T-helper 17 cell (primary cell): ENCODE results near the gene FTL. TPM values are rescaled to one million over a fixed set of nuclear protein-coding genes. Genes with fewer than 3 reads are reported as not detected.
A peak's percentile ranks its signal among the peaks of the same experiment; 100 is the strongest.

ENCODE experiments used
- ATAC-seq: fragments of 150-1000 bp; cut with Tn5 transposase; 2 replicates; pipeline ENCODE4 v1.10.0; 2021; ENCODE audit warnings: mild to moderate bottlenecking, moderate library complexity
- DNase-seq, 3 donors: peaks; one replicate each; pipeline versions ENCODE4 v3.0.0 to v3.0.0-alpha.2; 2020 to 2021
- H3K9me3 ChIP-seq: one replicate; pipeline ENCODE4 v1.7.0; 2013; ENCODE audit warnings: low read length, mild to moderate bottlenecking; ENCODE audit not compliant: control insufficient read depth, poor library complexity, severe bottlenecking
- H3K27ac Mint-ChIP-seq: one replicate; pipeline ENCODE4 v1.8.0; 2022; ENCODE audit warnings: mild to moderate bottlenecking, moderate library complexity, mixed read lengths
- H3K27me3 Mint-ChIP-seq: one replicate; pipeline ENCODE4 v1.8.0; 2022; ENCODE audit warnings: mixed read lengths
- H3K36me3 Mint-ChIP-seq: one replicate; pipeline ENCODE4 v1.8.0; 2022; ENCODE audit warnings: low read depth, mixed read lengths
- H3K4me1 Mint-ChIP-seq: one replicate; pipeline ENCODE4 v1.8.0; 2022; ENCODE audit warnings: mild to moderate bottlenecking, mixed read lengths
- H3K4me3 Mint-ChIP-seq: one replicate; pipeline ENCODE4 v1.8.0; 2022; ENCODE audit warnings: mild to moderate bottlenecking, moderate library complexity, mixed read lengths
- total RNA-seq, 4 donors: library from RNA in 2 of 4; stranded (reverse) in 2 of 4; gene quantifications; one replicate each; pipeline ENCODE4 v1.2.3 and lab custom pipeline; 2022 to 2026

The FTL gene
- total RNA-seq, 2 donors from 2014 or later, result 612 to 898 TPM

DNA sequence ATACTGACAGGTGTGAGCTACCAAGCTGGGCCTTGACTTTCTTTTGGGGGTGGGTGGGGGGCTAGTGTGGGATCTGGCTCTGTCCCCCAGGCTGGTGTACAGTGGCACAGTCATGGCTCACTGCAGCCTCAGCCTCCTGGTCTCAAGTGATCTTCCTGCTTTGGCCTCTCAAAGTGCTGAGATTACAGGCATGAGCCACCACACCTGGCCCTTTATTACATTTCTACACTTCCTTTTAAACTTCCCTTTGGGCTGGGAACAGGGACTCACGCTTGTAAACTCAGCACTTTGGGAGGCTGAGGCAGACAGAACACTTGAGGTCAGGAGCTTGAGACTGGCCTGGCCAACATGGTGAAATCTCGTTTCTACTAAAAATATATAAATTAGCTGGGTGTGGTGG lies 12.0 kb downstream of the FTL start:
- H3K36me3 Mint-ChIP-seq, result peaks cover 3% of the 10 kb centered on the region
- no peak for ATAC-seq
- H3K4me1 Mint-ChIP-seq, result peaks cover 2% of the 10 kb centered on the region
- no peaks in the 10 kb centered on the region for H3K9me3 ChIP-seq
- no peak for DNase-seq
- no peak overlapping the region for H3K27ac Mint-ChIP-seq
- no peaks in the 10 kb centered on the region for H3K27me3 Mint-ChIP-seq
- no peak overlapping the region for H3K4me3 Mint-ChIP-seq

DNA sequence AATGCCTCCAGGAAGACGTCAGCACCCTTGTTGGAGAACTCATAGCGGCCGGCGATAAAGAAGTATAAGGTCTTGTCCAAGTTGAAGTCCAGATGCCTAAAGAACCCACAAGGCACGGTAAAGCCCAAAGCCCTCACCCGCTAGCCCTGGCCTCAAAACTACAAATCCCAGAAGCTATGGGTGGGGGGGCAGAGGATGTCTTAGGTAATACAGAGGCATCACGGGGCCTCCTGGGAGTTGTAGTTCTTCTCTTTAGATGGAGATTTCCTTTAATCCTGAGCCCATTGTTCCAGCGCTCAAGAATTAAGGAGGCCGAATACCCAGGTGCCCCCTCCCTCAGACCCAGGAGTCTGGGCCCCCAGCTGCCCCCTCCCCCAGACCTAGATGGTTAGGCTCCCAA lies 17.2 kb downstream of the FTL start:
- Mint-ChIP-seq H3K27ac (no peak overlapping the region), H3K4me3 (no peak overlapping the region), H3K27me3 (no peaks in the 10 kb centered on the region), H3K4me1 (peaks cover 2% of the 10 kb centered on the region), H3K36me3 (peaks cover 4% of the 10 kb centered on the region)
- ATAC-seq (no peak), DNase-seq (no peak)
- H3K9me3 ChIP-seq, result no peaks in the 10 kb centered on the region

DNA sequence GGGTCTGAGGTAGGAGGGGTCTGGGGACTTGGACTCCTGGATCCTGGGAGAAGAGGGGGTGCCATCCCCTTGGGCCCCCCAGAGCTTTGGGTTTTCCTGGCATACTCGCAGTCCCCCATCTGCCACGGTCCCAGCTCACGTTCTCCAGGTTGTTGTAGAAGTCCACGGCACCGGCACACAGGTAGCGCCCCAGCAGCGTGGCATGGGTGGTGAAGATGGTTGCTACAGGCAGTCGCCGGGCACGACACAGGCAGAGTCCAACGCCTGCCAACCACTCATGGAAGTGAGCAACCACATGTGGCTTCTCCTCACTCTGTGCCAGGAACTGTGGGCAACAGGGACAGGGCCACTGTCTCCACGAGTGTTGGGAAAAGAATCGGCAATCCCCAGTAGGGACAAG lies 20.6 kb downstream of the FTL start:
- H3K4me1 Mint-ChIP-seq, result peaks cover 14% of the 10 kb centered on the region
- H3K27ac Mint-ChIP-seq, result no peak overlapping the region
- H3K4me3 Mint-ChIP-seq, result no peak overlapping the region
- H3K36me3 Mint-ChIP-seq, result peaks cover 6% of the 10 kb centered on the region
- H3K9me3 ChIP-seq, result no peaks in the 10 kb centered on the region
- H3K27me3 Mint-ChIP-seq, result no peaks in the 10 kb centered on the region
- DNase-seq, result no peak
- no peak for ATAC-seq

DNA sequence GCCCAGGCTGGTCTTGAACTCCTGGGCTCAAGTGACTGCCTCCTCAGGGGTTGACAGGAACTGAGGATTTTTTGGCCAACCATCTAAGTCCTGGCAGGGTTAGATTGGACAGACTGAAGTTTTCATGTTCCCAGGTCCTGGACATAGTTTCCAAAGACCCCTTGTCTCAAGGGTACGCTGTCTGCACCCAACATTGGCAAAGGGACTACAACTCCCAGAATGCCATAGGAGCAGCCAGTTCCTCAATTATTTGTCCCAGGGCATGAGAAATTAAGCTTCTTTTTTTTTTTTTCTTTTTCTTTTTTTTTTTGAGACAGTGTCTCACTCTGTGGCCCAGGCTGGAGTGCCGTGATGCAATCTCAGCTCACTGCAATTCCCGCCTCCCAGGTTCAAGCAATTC lies 21.1 kb downstream of the FTL start:
- H3K9me3 ChIP-seq, result no peaks in the 10 kb centered on the region
- ATAC-seq (no peak), DNase-seq (no peak)
- Mint-ChIP-seq H3K27me3 (no peaks in the 10 kb centered on the region), H3K4me1 (peaks cover 19% of the 10 kb centered on the region), H3K4me3 (no peak overlapping the region), H3K36me3 (peaks cover 6% of the 10 kb centered on the region), H3K27ac (no peak overlapping the region)

DNA sequence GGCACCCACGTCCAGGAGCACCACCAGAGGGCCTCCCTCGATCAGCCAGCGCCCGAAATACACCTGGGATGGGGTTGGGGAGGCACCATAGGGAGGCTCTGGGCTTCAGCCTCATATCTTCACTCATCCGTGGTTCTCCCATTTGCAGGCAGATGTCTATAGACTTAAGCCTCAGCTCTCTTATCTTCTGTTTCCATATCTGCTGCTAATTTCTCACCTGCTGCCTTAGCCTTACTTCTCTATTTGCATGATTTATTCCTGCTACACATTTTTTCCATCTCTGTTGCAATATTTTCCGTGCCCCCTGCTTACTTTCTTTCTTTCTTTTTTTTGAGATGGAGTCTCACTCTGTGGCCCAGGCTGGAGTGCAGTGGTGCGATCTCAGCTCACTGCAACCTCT lies 22.2 kb downstream of the FTL start:
- no peaks in the 10 kb centered on the region for H3K9me3 ChIP-seq
- Mint-ChIP-seq H3K27ac (no peak overlapping the region), H3K36me3 (peaks cover 4% of the 10 kb centered on the region), H3K4me1 (peaks cover 24% of the 10 kb centered on the region), H3K4me3 (no peak overlapping the region), H3K27me3 (no peaks in the 10 kb centered on the region)
- ATAC-seq, result no peak
- no peak for DNase-seq

DNA sequence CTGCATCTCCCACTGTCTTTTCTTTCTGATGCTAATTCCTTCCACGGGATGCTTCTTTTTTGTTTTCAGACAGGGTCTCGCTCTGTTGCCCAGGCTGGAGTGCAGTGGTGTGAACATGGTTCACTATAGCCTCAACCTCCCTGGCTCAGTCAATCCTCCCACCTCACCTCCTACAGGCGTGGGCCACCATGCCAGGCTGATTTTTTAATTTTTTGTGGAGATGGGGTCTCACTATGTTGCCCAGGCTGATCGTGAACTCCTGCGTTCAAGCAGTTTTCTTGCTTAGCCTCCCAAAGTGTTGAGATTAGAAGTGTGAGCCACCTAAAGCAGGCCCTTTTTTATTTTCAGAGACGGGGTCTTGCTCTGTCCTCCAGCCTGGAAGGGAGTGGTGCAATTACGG lies 23.2 kb downstream of the FTL start:
- no peaks in the 10 kb centered on the region for H3K9me3 ChIP-seq
- no peaks in the 10 kb centered on the region for H3K27me3 Mint-ChIP-seq
- peaks cover 29% of the 10 kb centered on the region for H3K4me1 Mint-ChIP-seq
- ATAC-seq, result no peak
- H3K36me3 Mint-ChIP-seq, result peaks cover 4% of the 10 kb centered on the region
- DNase-seq, result no peak
- H3K4me3 Mint-ChIP-seq, result no peak overlapping the region
- peak overlapping the region; percentile 69 for H3K27ac Mint-ChIP-seq

DNA sequence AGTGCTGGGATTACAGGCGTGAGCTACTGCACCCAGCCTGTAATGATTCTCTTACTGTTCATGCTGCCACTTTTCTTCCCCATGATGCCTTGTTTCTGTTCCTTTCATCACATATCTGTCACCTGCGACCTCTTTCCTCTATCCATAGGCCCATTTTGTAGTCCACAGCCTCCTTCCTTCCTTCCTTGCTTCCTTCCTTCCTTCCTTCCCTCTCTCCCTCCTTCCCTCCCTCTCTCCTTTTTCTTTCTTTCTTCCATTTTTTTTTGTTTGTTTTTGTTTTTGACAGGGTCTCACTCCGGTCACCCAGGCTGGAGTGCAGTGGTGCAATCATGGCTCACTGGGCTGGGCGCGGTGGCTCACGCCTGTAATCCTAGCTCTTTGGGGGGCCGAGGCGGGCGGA lies 23.8 kb downstream of the FTL start:
- H3K27ac Mint-ChIP-seq, result no peak overlapping the region
- H3K9me3 ChIP-seq, result no peaks in the 10 kb centered on the region
- peaks cover 32% of the 10 kb centered on the region for H3K4me1 Mint-ChIP-seq
- no peak for ATAC-seq
- no peaks in the 10 kb centered on the region for H3K27me3 Mint-ChIP-seq
- no peak overlapping the region for H3K4me3 Mint-ChIP-seq
- no peak for DNase-seq
- peaks cover 4% of the 10 kb centered on the region for H3K36me3 Mint-ChIP-seq

DNA sequence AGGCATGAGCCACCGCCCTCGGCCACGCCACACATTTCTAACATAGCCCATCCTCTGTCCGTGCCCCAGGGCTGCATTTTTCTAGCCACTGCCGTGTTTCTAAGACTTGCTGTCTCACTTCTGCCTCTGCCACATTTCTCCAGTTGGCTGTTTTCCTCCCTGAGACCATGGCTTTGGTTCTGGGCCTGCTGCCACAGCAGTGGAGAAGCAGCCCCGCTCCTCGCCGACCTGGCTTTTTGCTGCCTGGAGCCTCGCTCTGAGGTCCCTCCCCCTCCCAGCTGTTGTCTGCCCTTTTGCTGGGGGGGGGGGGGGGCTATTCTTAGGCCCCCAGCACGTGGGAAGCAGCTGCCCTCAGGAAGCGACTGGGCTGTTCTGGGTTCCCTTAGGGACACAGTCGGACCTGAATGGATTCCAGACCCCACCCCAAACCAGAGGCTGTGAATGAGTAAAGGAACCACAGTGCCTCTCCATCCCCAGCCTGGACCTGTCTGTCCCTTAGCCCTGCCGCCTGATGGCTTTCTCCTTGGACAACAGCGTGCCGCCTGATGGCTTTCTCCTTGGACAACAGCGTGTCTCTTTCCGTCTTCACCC lies 24.7 kb downstream of the FTL start:
- Mint-ChIP-seq H3K27ac (peak overlapping the region; percentile 19), H3K27me3 (no peaks in the 10 kb centered on the region), H3K36me3 (peaks cover 4% of the 10 kb centered on the region), H3K4me1 (peaks cover 36% of the 10 kb centered on the region), H3K4me3 (peak overlapping the region; percentile 66)
- H3K9me3 ChIP-seq, result no peaks in the 10 kb centered on the region
- no peak for ATAC-seq
- no peak for DNase-seq

DNA sequence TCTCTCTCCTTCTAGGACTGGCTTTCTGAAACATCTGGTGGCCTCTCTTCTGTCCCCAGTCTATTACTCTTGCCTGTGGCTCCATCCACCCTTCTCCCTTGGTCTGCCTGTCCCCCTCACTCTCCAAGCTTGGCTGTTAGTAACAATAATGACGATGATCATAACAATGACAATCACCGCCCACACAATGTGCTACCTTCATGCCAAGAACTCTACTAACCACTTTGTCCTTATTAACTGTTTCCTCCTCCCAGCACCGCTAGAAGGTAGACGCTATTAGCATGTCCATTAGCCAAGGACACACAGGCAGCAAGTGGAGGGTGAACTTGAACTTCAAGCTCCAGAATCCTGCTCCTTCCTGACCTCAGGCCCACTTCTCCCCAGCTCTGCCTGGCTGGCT lies 25.3 kb downstream of the FTL start:
- peak overlapping the region; percentile 19 for H3K27ac Mint-ChIP-seq
- peaks cover 41% of the 10 kb centered on the region for H3K4me1 Mint-ChIP-seq
- H3K4me3 Mint-ChIP-seq, result peak overlapping the region; percentile 66
- H3K36me3 Mint-ChIP-seq, result peaks cover 4% of the 10 kb centered on the region
- DNase-seq (no peak), ATAC-seq (no peak)
- H3K27me3 Mint-ChIP-seq, result no peaks in the 10 kb centered on the region
- no peaks in the 10 kb centered on the region for H3K9me3 ChIP-seq

DNA sequence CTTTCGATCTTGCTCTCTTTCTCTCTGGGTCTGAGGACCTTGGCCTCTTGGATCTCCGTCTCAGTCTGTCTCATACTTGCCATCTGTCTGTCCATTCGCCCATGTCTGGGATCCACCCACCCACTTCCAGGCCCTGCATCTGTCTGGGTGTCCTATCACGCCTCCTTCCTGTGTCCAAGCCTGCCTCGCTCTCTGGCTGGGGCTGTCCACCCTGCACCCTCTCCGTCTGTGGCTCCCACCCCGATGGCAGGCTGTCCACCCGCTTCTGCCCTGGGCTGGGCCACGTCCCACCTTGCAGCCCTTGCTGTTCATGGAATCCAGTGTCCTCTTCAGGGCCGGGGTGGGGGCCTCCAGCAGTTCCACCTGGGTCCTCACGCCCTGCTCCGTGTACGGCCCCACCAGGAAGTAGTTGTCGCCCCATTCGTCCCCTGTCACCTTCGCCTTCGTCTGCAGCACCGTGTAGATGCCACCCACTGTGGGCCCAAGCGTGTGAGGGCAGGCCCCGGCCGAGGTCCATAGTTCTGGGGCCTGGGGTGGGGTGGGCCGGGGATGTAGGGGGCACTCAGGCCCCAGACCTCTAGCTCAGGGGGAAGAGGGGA lies 26.0 kb downstream of the FTL start:
- Mint-ChIP-seq H3K4me3 (peak overlapping the region; percentile 12), H3K36me3 (peaks cover 4% of the 10 kb centered on the region), H3K27ac (peak overlapping the region; percentile 29), H3K27me3 (no peaks in the 10 kb centered on the region), H3K4me1 (peaks cover 41% of the 10 kb centered on the region)
- ATAC-seq, result no peak
- no peak for DNase-seq
- H3K9me3 ChIP-seq, result no peaks in the 10 kb centered on the region

DNA sequence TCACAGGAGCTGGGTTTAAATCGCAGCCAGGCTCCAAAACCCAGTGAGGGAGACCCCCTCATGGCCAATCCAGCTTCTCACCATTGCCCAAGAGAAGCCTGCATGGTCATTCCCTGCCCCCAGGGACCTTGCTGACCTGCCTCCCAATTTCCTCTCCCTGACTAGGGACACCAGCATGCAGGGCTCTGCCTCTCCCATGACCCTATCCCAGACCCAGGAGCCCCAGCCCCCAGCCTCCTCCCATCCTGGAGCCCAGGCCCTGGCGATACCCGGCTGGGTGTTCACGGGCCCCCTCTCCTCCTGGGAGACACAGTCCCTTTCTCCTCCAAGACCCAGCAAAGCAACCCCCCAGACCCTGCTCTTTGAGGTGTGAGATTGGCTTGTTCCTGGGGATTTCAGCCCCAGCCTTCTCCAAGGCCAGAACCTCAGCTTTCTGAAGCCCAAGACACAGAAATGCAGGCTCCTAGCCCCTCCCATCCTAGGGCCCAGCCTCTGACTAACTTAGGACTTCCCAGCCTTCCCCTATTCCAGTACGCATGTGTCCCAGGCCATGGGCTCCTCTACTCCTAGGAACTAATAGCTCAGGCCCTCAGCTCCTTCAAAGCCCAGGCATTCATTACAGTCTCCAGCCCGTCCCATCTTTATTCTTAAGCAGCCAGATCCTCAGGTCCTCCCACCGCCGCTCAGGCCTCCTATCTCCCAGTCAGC lies 26.9 kb downstream of the FTL start:
- Mint-ChIP-seq H3K27ac (peak overlapping the region; percentile 96), H3K4me1 (peaks cover 42% of the 10 kb centered on the region), H3K36me3 (peaks cover 4% of the 10 kb centered on the region), H3K27me3 (no peaks in the 10 kb centered on the region), H3K4me3 (peak overlapping the region; percentile 98)
- no peaks in the 10 kb centered on the region for H3K9me3 ChIP-seq
- ATAC-seq (no peak), DNase-seq (no peak)

DNA sequence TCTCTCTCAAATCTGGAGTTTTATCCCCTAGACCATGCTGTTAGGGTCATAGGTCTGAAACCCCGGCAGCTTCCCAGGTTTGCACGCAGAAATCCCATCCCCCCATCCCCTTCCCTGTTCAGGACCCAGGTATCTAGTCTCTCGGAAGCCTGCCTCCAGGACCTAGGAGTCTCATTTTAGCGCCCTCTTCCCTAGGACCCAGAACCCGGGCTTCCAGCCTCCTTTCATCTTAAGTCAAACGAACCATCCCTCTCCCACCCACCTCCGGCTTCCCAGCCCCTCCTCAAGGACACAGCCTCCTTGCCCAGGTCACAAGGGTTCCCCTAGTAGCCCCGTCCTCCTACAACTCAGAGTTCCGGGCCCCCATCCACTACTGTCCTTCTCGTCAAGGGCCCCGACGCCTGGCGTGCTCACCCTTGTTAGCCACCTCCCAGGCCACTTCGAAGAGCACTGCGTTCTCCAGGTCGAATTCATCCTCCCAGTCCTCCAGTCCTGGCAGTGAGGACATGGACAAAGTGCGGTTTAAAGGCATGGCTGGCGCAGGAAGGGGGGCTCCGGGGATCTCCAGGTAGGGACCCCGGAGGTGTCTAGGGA lies 27.6 kb downstream of the FTL start:
- Mint-ChIP-seq H3K27ac (peak overlapping the region; percentile 96), H3K4me1 (peaks cover 42% of the 10 kb centered on the region), H3K27me3 (no peaks in the 10 kb centered on the region), H3K36me3 (peaks cover 4% of the 10 kb centered on the region), H3K4me3 (peak overlapping the region; percentile 98)
- ATAC-seq (no peak), DNase-seq (no peak)
- H3K9me3 ChIP-seq, result no peaks in the 10 kb centered on the region

DNA sequence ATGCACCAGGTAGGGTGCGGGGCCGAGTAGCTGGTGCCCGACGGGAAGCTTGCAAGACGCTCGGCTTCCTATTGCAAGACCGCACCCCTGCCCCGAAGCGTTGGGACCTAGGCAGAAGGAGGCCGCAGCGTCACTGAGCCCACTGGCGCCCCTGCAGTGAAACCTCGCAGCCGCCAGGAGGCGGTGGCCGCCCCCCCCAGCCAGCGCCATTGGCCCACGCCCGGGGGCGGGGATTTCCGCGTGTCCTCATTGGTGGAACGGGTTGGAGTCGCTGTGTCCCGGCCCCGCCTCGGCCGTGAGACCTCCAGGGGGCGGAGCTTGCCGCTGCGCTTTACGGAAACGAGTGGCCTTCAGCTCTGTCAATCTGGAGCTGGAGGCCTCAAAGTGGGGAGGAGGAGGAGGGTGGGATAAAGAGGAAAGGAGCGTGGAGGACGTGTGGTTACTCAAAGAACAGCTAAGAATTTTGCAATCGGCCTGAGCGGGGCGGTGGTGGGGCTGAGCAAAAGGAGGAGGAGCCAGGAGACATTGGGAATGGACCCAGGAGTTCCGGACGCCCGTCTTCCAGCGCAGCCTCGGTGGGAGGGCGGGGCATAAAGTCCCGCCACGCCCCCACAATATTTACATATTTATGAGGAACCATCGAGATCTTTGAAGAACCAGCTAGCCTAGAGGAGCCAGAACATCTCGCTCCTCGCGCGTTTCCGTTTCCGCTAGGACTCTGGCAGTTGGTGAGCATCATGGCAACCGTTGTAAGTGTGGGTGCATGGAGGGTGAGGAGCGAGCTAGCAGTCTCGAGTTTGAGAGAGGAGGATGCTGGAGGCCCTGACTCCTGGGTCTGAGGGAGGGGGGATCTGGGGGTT lies 28.3 kb downstream of the FTL start, which contains the start of the genes GYS1 and RUVBL2:
Gene GYS1 (minus strand): TSS at position 135 of the 860 bp plus-strand sequence. CDS start 197 bp downstream, outside the sequence.
Gene RUVBL2 (plus strand): TSS at position 713 of the 860 bp plus-strand sequence. CDS start 25 bp downstream, at position 738.
- Mint-ChIP-seq H3K36me3 (peaks cover 4% of the 10 kb centered on the region), H3K27ac (peak within 1 kb of the TSS; percentile 96), H3K4me3 (peak within 1 kb of the TSS; percentile 98), H3K27me3 (no peaks in the 10 kb centered on the region), H3K4me1 (peaks cover 41% of the 10 kb centered on the region)
- peak; percentile 93 for ATAC-seq
- DNase-seq, result peak; percentile 99
- no peaks in the 10 kb centered on the region for H3K9me3 ChIP-seq
